HL-60 (cell line): ENCODE results near the gene GNAL.

Source experiments
- DNase-seq, 2 experiments: peaks; one replicate each; pipeline ENCODE4 v3.0.0-alpha.2; 2010 to 2020; ENCODE audit warnings: low read depth in 1 of 2, low spot score in 1 of 2
- H3K27ac ChIP-seq: fragments of 250-450 bp; sonication (Bioruptor Pico); replicated peaks from 2 replicates; pipeline ENCODE4 v1.5.1; 2020; ENCODE audit warnings: mild to moderate bottlenecking, moderate library complexity
- H3K27me3 ChIP-seq: fragments of 250-450 bp; sonication (Bioruptor Pico); 2 replicates; pipeline ENCODE4 v1.5.1; 2021; ENCODE audit warnings: mild to moderate bottlenecking, moderate library complexity; ENCODE audit not compliant: insufficient read depth, poor library complexity, severe bottlenecking
- H3K4me3 ChIP-seq: replicated peaks from 2 replicates; pipeline ENCODE4 v1.5.1; 2011; ENCODE audit warnings: mild to moderate bottlenecking, control low read depth, low read length; ENCODE audit not compliant: insufficient read depth
- CTCF ChIP-seq: IDR thresholded peaks from one replicate; pipeline ENCODE4 v1.5.1; 2011; ENCODE audit warnings: low read length, control low read depth, inconsistent platforms; ENCODE audit not compliant: insufficient read depth
- GABPA ChIP-seq: IDR thresholded peaks from 2 replicates; pipeline ENCODE4 v1.6.1; 2012; ENCODE audit warnings: low read depth
- POLR2AphosphoS5 ChIP-seq: IDR thresholded peaks from 2 replicates; pipeline ENCODE4 v1.6.1; 2012; ENCODE audit warnings: low read depth
- REST ChIP-seq: IDR thresholded peaks from 2 replicates; pipeline ENCODE4 v1.6.1; 2012; ENCODE audit warnings: low read depth; ENCODE audit not compliant: insufficient replicate concordance
- SPI1 ChIP-seq: IDR thresholded peaks from 2 replicates; pipeline ENCODE4 v1.6.1; 2012; ENCODE audit warnings: low read depth, mild to moderate bottlenecking, borderline replicate concordance

The GNAL gene

GRCh38 chr18:11834772-11835171 is 145.7 kb downstream of the GNAL start:
- no peak for TF ChIP-seq GABPA
- no peak for TF ChIP-seq REST
- TF ChIP-seq CTCF: no peak
- TF ChIP-seq SPI1: no peak
- DNase-seq: no peak
- Histone ChIP-seq H3K27me3 (no peaks in the 10 kb centered on the region), H3K4me3 (no peak overlapping the region), H3K27ac (no peak overlapping the region)

GRCh38 chr18:11839556-11839955 is 150.5 kb downstream of the GNAL start:
- H3K4me3 ChIP-seq: no peak overlapping the region
- no peaks in the 10 kb centered on the region for H3K27me3 ChIP-seq
- TF ChIP-seq CTCF (no peak), REST (no peak), SPI1 (no peak), GABPA (no peak), POLR2AphosphoS5 (no peak)
- H3K27ac ChIP-seq: no peak overlapping the region
- DNase-seq: no peak

GRCh38 chr18:11840493-11840892 is 151.4 kb downstream of the GNAL start:
- DNase-seq: no peak
- TF ChIP-seq REST (no peak), SPI1 (no peak), GABPA (no peak), CTCF (no peak), POLR2AphosphoS5 (no peak)
- Histone ChIP-seq H3K27me3 (no peaks in the 10 kb centered on the region), H3K27ac (no peak overlapping the region), H3K4me3 (no peak overlapping the region)
